GM12891 (cell line): ENCODE results near the gene GPR161.

Source experiments
- DNase-seq: peaks from one replicate; pipeline ENCODE4 v3.0.0; 2011; ENCODE audit warnings: low spot score; ENCODE audit not compliant: insufficient read length
- FAIRE-seq: peaks from 2 replicates; lab custom pipeline; 2011; peaks lifted over from hg19 to GRCh38; lab: Jason Lieb, UNC
- PAX5 ChIP-seq: IDR thresholded peaks from 2 replicates; pipeline ENCODE4 v1.6.1; 2011; ENCODE audit warnings: low read length, moderate library complexity, mild to moderate bottlenecking; ENCODE audit not compliant: insufficient read depth, severe bottlenecking
- POLR2A ChIP-seq: IDR thresholded peaks from 2 replicates; pipeline ENCODE4 v1.6.1; 2011; ENCODE audit warnings: low read depth, low read length, control low read depth
- POLR2AphosphoS5 ChIP-seq: IDR thresholded peaks from 2 replicates; pipeline ENCODE4 v1.6.1; 2011; ENCODE audit warnings: low read depth, low read length, control low read depth
- POU2F2 ChIP-seq: IDR thresholded peaks from 2 replicates; pipeline ENCODE4 v1.6.1; 2011; ENCODE audit warnings: low read depth, mild to moderate bottlenecking, control low read depth, low read length, moderate library complexity
- SPI1 ChIP-seq: IDR thresholded peaks from 2 replicates; pipeline ENCODE4 v1.6.1; 2011; ENCODE audit warnings: low read depth, low read length, control low read depth
- TAF1 ChIP-seq: IDR thresholded peaks from 2 replicates; pipeline ENCODE4 v1.6.1; 2011; ENCODE audit warnings: low read depth, low read length, control low read depth

Gene GPR161

GRCh38 chr1:168146626-168147025, 9.9 kb upstream of the GPR161 start:
- FAIRE-seq: no peak
- TF ChIP-seq TAF1 (no peak), POLR2AphosphoS5 (no peak), POLR2A (no peak), PAX5 (no peak), SPI1 (no peak), POU2F2 (no peak)
- DNase-seq: no peak

- no peak for FAIRE-seq
- TF ChIP-seq POLR2A: no peak
- TF ChIP-seq SPI1: peak; percentile 55; the same call in 1 of the 2 replicates
- DNase-seq: no peak
These were observed 9.4 kb upstream of the GPR161 start for GRCh38 chr1:168146160-168146539.

GRCh38 chr1:168145184-168146159, 8.7 kb upstream of the GPR161 start:
- peak; percentile 87 for FAIRE-seq
- TF ChIP-seq TAF1 (no peak), SPI1 (no peak), PAX5 (no peak)
- DNase-seq: peak; percentile 83

- FAIRE-seq (no peak), DNase-seq (no peak)
- no peak for TF ChIP-seq TAF1
- no peak for TF ChIP-seq POLR2A
- no peak for TF ChIP-seq SPI1
- no peak for TF ChIP-seq PAX5
- TF ChIP-seq POLR2AphosphoS5: no peak
- TF ChIP-seq POU2F2: no peak
These were observed 5.2 kb upstream of the GPR161 start for GRCh38 chr1:168141871-168142385.

- DNase-seq: no peak
- FAIRE-seq: no peak
- no peak for TF ChIP-seq POLR2AphosphoS5
- no peak for TF ChIP-seq PAX5
- no peak for TF ChIP-seq TAF1
- TF ChIP-seq POU2F2: no peak
These were observed 2.3 kb upstream of the GPR161 start for GRCh38 chr1:168139070-168139469.

- FAIRE-seq (no peak), DNase-seq (no peak)
- TF ChIP-seq SPI1: no peak
- no peak for TF ChIP-seq TAF1
- TF ChIP-seq POU2F2: no peak
- TF ChIP-seq POLR2A: no peak
- TF ChIP-seq PAX5: no peak
- no peak for TF ChIP-seq POLR2AphosphoS5
These were observed 1.4 kb upstream of the GPR161 start for GRCh38 chr1:168138134-168138533.

GRCh38 chr1:168137515-168137821, 738 bp upstream of the GPR161 start:
- no peak for FAIRE-seq
- no peak for DNase-seq
- TF ChIP-seq POLR2A (no peak), SPI1 (no peak), TAF1 (no peak), POLR2AphosphoS5 (no peak), PAX5 (no peak), POU2F2 (no peak)

- DNase-seq (no peak), FAIRE-seq (no peak)
- TF ChIP-seq PAX5 (no peak), TAF1 (no peak), POU2F2 (no peak), POLR2AphosphoS5 (no peak), SPI1 (no peak), POLR2A (no peak)
These were observed 615 bp downstream of the GPR161 start for GRCh38 chr1:168135921-168136708.

- TF ChIP-seq SPI1 (no peak), PAX5 (no peak), POLR2A (no peak), TAF1 (no peak), POLR2AphosphoS5 (no peak), POU2F2 (no peak)
- FAIRE-seq (peak; percentile 48), DNase-seq (no peak)
These were observed 1.4 kb downstream of the GPR161 start for GRCh38 chr1:168135116-168135920.
